NCI-H128 (cell line): Measurements from ENCODE around the gene MCOLN2.
"Not testable (repeated sequence)": the region's sequence is repeated elsewhere in the genome, so short reads cannot be mapped to it uniquely, and the experiment has no call there.

Experiments used
- DNase-seq: peaks from one replicate; lab custom pipeline; 2025; ENCODE audit not compliant: unreplicated experiment; lab: John Stamatoyannopoulos, UW

Gene MCOLN2

DNA sequence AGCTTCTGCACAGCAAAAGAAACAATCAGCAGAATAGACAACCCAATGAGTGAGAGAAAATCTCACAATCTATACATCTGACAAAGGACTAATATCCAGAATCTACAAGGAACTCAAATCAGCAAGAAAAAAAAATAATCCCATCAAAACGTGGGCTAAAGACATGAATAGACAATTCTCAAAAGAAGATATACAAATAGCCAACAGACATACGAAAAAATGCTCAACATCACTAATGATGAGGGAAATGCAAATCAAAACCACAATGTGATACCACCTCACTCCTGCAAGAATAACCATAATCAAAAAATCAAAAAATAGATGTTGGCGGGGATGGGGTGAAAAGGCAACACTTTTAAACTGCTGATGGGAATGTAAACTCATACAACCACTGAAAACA lies 10.4 kb downstream of the MCOLN2 start:
- not testable (repeated sequence) for DNase-seq

DNA sequence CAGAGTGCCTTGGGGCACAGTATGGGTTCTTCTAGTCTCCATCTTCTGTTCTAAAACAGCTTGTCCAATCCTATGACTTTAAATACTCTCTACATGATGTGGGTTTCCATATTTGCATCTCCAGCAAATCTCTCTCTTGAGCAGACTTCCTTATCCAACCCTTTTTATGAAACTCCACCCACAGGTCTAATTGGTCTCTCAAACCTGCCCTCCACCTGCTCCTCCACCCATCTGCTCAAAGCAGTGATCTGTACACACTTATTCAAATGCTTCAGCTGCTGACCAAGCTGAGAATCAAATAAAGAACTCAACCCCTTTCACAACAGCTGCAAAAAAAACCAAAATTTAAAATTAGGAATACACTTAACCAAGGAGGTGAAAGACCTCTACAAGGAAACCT lies 11.5 kb downstream of the MCOLN2 start:
- no peak for DNase-seq

DNA sequence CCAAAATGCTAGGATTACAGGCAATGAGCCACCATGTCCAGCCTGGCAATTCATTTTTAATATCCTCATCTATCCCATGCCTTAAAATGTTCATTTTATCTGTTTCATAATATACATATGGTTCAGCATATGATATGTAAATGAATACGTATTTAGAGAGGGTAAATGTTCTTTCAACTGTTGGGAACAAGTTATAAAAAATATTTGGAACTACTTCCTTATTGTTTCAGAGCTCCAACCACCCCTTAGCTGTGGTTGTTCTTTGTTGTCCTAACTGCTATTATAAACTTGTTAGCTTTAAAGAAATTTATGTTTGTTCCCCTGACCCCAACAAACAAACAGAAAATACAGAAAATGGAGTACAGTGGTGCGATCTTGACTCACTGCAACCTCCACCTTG lies 14.5 kb downstream of the MCOLN2 start:
- DNase-seq = no peak

DNA sequence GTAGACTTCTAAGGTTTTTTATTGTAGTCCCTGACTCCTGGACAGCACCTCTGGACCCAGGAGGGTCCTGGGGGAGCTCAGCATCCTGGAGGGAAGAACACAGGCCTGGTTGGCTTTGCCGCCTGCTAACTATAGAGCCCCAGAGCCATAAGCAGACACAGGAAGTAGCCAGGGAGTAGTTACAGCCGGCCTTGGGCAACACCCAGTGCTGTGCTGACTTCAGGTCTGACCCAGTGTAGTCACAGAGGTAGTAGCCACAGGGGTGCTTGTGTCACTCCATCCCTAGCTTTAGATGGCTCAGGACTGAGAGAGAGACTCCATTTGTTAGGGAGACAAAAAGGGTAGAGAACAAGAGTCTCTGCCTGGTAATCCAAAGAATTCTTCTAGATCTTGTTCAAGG lies 21.9 kb downstream of the MCOLN2 start:
- DNase-seq = no peak

DNA sequence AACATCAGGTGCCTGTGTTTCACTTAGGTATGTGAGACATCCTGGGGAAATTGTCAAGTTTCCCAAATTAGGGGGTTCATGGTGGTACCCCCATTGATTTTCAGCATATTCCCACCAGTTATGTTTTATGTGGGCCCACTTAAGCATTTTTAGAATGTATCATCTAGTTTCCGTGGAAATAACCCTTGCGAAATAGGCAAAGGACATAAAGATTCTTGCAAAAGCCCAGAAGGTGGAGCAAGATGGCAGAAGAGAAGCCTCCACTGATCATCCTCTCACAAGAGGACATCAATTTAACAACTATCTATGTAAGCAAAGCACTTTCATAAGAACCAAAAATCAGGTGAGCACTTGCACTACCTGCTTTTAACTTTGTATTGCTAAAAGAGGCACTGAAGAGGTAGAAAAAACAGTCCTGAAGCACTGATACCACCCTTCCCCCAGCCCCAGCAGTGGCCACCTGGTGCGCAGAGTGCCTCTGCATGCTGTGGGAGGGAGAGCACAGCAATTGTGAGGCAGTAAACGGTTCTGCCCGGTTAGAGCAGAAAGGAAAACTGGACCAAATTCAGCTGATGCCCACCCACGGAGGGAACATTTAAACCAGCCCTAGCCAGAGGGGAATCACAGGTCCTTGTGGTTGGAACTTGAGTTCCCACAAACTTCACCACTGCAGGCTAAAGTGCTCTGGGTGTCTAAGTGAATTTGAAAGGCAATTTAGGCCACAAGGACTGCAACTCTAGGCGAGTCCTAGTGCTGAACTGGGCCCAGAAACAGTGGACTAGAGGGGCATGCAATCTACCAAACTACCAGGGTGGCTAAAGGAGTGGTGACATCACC lies 23.2 kb downstream of the MCOLN2 start:
- no peak for DNase-seq

DNA sequence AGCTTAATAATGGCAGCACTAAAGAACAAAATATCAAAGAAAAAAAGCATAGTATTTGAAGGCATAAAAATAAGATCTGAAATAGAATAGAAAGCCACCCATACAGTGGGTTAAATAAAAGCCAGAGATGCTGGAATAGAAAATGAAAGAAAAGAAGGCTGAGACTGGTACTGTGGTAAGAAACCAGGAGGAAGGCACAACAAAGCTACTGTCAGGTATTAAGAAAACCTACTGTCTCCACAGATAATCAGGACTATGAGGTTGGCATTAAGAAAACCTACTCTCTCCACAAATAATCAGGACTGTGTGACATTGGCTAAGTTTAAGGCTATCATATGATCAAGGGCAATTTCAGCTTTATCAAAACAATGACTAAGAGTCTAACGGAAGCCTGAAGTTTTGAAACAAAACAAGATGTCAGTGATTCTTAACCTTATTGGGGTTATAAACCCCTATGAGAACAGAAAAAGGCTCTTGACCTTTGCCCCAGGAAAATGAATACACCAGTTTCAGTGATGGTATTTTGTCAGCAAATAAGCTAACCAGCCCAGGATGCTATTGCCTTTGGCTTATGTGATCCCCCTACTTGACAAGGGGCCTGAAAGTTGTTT lies 24.4 kb downstream of the MCOLN2 start:
- DNase-seq = no peak

DNA sequence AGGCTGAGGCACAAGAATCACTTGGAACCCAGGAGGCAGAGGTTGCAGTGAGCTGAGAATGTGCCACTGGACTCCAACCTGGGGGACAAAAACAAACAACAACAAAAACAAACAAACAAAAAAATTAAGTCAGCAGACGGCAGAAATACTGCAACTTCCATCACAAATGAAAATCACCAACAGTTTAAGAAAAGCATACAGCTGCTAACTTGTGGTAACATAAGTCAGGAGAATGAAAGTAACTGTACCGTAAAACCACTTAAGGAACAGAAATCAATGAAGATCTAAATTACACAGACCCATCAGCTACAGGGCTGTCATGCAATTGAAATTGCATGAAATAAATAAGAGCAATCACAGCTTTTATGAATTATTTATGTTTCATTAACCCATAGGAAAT lies 25.0 kb downstream of the MCOLN2 start:
- DNase-seq = no peak

DNA sequence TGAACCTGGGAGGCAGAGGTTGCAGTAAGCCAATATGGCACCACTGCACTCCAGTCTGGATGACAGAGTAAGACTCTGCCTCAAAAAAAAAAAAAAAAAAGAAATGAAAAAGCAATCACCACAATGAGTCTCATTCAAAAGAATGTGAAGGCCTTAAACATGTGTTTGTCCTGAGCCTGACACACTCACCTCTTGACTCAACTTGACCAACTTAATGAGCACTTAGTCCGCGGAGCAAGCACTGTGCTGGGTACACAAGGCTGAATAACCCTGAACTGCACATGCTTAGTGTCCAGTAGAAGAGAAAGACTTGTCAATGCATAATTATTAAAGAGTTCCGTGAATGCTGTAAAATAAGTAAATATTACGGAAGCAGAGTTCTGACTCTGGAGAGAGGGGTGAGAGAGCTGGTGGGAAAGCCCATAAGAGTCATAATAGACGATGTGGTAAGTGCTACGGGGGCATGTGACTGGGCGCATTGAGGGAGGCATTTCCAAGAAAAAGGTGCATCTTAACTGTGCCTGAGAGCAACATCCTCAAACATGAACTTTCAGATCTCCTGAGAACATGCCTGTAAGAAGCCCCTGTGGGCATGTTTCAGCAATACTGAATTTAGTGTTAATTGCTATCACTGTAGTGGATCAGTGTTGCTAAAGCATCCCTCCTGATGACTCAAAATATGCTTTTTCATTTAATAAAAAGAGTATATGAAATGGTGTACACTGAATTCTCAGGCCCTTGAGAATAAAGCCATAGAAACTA lies 27.2 kb downstream of the MCOLN2 start:
- no peak for DNase-seq

DNA sequence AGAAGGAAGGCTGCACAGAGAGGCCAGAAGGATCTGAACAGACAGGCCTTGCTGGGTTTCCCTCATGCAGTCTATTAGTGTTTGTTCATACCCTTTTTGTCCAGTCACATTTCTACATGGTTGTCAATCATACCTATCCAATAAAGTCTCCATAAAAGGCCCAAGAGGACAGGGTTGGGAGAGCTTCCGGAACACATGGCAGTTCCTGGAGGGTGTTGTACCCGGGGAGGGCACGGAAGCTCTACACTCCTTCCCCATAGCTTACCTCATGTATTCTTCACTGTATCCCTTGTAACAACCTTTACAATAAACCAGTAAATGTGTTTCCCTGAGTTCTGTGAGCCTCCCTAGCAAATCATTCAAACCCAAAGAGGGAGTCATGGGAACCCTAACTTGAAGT lies 28.0 kb downstream of the MCOLN2 start:
- DNase-seq = no peak

DNA sequence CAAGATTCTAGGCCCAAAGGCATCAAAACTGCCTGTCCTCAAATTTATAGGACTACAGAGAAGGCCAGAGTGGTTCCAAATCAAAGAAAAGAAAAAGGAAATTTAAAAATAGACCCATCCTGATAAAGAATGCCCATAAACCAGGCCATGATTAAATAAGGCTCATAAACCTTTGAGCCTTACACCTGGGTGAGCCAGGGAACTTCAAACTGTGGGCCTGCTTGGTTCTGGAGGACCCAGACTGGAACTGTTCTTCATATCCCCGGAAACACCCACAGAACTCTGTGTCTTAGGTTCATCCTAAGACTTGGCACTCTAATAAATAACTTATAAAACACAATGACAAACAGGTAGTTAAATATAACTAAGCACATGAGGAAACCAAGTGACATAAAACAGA lies 28.8 kb downstream of the MCOLN2 start:
- no peak for DNase-seq

DNA sequence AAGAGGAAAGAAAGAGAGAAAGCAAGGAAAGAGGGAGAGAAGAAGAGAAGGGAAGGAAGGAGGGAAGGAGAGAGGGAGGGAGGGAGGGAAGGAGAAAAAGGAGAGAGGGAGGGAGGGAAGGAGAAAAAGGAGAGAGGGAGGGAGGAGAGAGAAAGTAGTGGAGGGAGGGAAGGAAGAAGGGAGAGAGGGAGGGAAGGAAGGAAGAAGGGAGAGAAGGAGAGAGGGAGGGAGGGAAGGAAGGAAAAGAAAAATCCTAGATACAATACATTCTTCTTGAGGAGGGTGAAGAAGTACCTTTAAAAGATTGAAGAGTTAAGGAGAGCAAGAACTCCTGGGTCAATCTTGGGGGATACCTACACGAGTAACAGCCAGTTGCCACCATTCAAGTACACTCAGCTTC lies 29.2 kb downstream of the MCOLN2 start:
- DNase-seq = no peak

DNA sequence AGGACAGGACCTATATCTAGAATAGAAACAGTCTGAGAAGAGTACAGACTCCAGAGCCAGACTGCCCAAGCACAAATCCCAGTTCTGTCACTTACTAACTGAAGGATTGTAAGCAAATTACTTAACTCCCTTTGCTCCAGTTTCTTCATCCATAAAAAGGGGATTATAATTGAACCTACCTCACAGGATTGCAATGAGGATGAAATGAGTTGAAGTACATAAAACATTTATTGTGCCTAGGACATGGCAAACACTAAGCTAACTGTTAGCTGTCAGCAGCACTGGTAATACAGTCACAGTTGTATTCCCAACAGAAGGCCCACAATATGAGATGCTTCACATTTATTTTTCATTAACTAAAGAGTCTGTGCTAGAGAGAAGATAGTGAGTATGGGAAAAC lies 33.9 kb downstream of the MCOLN2 start:
- no peak for DNase-seq

DNA sequence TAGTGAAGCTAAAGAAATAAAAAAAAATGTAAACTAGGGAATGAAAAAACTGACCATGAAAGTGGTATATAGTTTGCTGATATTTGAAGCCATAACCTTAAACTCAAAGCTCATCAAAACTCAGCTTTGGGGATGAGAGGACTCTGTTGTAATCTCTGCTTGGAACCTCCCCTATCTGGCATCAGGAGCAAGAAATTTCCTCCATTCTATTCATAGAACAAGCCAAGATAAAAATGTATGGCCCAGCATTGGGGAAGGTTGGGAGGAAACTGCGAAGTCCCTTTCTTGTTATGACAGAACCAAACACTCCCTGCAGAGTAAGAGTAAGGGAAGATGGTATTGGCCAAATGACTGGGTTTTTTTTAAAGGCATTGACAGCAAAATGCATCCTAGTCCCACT lies 35.6 kb downstream of the MCOLN2 start:
- DNase-seq = no peak

DNA sequence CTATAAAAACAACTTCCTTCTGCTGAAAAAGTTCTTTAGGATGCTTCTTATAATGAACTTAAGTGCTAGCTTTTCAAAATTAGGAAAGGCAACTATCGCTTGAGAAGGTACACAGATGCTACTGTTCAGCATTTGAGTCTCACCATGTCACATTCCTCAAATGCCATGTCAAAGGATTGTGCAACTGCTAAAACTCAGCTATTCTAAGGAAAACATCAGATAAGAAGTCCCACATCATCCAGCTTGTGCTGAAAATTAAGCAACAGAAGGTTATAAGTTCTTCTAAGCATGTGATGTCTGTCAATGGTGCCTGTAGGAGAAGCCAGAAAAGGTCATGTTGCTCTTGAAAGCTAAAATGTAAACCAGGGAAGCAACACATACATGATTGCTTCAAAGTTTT lies 36.5 kb downstream of the MCOLN2 start:
- DNase-seq = no peak

DNA sequence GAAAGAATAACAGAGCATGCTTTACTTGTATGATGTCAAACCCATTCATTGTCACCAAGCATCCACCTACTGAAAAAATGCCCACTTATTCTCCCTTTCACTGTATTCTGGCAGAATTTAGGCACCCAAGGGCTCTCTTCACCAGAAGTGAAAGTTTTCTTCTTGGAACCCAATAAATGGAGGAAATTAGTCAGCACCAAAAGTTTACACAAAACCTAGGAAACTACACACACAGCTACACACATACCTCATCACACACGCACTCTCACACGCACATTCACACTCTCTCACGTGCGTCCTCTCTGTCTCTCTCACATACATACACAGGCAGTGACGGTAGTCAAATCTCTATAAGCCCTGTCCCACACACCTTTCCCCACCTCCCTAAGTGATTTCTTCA lies 37.6 kb downstream of the MCOLN2 start:
- DNase-seq = no peak

DNA sequence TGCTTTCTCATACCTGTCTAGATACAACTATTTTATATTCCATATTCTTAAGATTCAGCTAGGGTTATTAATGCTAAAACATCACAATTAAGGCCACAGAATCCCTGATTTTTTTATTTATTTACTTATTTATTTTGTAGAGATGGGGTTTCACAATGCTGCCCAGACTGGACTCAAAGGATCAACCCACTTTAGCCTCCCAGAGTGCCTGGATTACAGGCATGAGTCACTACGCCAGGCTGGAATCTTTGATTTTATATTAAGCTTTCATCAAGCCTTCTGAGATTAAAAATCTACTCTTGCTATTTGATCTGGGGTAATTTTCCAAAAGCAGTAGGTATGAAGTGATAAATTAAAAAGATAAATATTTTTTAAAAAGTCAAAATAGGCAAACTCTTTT lies 38.9 kb downstream of the MCOLN2 start:
- DNase-seq = no peak

DNA sequence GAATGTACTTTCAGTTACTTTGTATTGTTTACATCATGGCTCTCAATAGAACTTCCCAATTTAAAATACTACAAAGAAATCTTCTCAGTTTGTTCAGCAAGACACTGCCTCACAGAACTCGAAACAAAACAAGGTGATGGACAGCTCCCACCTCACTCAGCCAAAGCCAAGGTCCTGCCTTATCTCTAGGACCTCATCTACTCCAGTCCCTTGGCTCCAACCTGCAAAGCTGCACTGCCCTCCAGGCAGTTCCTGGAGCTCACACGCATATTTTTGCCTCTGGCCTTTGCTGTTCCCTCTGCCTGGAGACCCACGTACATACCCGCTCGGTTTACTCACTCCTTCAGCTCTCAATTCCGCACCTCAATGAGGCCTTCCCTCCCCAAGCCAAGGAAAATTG lies 40.3 kb downstream of the MCOLN2 start:
- DNase-seq = no peak

DNA sequence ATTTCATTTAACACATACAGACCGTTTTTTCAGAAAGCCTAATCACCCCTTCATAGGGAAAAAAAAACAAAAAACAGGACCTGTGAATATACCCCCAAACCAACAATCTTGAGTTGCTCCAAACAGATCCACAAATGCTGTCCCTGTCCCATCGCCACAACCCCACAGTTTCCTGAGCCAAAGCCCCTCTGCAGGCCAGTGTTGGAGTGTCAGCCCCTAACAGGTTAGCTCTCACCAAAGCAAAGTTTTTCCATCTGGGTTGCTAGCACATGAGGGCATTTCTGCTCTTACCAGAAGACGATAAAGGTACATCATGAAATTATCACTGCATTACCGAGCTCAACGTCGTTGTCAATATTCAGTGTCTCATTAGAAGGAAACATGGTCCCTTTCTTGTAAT lies 40.8 kb downstream of the MCOLN2 start:
- no peak for DNase-seq

DNA sequence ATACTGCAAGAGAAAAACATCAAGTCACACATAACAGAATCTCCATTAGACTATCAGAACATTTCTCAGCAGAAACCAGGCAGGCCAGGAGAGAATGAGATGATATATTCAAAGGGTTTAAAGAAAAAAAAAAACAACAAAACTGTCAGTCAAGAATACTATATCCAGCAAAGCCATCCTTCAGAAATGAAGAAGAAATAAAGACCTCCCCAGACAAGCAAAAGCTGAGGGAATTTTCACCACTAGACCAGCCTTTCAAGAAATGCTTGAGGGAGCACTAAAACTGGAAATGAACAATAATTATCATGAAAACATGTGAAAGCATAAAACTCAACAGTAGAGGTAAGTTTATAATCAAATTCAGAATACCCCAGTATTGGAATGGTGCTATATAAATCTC lies 47.2 kb downstream of the MCOLN2 start:
- DNase-seq = no peak

DNA sequence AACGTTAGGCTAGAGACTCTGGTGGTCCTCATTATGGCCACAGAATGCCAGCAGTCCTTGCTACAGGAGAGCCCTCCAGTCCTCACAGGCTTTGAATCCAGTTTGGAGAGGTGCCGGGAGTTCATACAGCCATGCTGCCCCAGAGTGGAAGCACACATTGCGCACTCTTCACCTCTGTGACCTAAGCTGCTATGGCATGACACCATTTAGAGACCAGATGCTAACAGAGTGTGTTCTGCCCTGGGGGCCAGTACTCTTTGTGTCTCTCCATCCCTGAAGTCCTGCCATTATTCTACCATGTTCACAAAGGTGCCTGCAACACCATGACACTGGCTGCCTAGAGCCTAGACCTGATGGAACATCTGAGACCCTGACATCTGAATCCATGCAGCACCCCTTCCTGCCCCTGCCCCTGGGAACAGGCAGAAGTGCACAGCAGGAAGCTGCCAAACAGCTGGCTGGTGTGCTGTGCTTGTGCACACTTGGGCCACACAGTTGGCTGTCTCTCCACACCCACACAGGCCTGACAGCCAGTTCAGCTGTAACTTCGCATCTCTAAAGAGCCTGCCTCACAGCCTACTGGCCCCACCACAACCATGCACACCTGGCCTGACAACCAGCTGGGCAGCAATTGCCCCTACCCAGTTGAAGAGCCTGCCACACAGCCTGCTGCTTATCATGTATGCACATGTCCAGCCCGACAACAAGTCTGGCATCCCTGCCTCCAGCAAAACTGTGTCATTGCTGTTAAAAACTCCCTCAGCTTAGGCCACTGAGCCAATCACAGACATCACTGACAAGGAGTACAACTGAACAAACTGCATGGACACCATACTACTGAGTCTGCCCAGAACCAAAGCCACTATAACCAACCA lies 49.1 kb downstream of the MCOLN2 start:
- DNase-seq = no peak

DNA sequence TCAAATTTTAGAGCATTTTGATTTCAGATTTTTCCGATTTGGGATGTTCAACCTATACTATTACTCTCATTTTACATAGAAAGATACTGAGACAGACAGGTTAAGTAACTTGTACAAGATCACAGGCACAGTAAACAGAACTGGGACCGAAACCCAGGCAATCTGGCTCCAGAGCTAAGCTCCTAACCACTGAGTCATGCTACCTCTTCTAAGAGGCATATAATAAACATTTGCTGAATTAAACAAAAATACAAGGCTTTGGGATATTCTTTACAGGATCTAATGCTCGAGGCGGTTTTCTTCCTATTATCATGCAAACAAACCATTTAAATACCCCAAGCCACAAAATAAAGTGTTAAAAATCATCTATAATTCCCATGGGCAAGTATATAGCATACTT lies 50.3 kb downstream of the MCOLN2 start:
- no peak for DNase-seq
